ENCODE measurements around the gene ACBD4. TPM values are rescaled to one million over a fixed set of nuclear protein-coding genes. Genes with fewer than 3 reads are reported as not detected.

The ACBD4 gene
- total RNA-seq, 4 donors from 2014 or later: 6.4 to 23.2 (median 8.5) TPM

GRCh38 chr17:45177563-45177962 is 42.1 kb downstream of the ACBD4 start:
- DNase-seq (ENCODE audit: low spot score): no peak
- ATAC-seq (ENCODE audit: low FRiP score): no peak
- no peak for TF ChIP-seq CTCF (IDR thresholded peaks at IDR 0.05)

GRCh38 chr17:45184144-45184543 is 48.7 kb downstream of the ACBD4 start:
- TF ChIP-seq CTCF (IDR thresholded peaks at IDR 0.05): no peak
- ATAC-seq (ENCODE audit: low FRiP score): no peak

GRCh38 chr17:45186801-45187354 is 51.4 kb downstream of the ACBD4 start:
- no peak for ATAC-seq (ENCODE audit: low FRiP score)
- TF ChIP-seq CTCF (IDR thresholded peaks at IDR 0.05): no peak
- DNase-seq (ENCODE audit: low spot score): no peak

More at GRCh38 chr17:45184144-45184543, 48.7 kb downstream of the ACBD4 start:
- DNase-seq (ENCODE audit: low spot score): no peak

- ATAC-seq (ENCODE audit: low FRiP score) (no peak), DNase-seq (ENCODE audit: low spot score) (no peak)
- TF ChIP-seq CTCF (IDR thresholded peaks at IDR 0.05): no peak
These were observed 53.5 kb downstream of the ACBD4 start for GRCh38 chr17:45189009-45189408.

GRCh38 chr17:45190503-45191255 is 55.2 kb downstream of the ACBD4 start:
- TF ChIP-seq CTCF (IDR thresholded peaks at IDR 0.05): no peak
- ATAC-seq (ENCODE audit: low FRiP score): no peak
- no peak for DNase-seq (ENCODE audit: low spot score)

Small RNAs within 50 kb of the gene (small RNA-seq; reads per million reads assigned to genes)
- 0.52 reads per million for gene MIR6784

Other genes with a start within 250 kb of the ACBD4 start
- gene EFTUD2, start 236.2 kb upstream of the ACBD4 start, total RNA-seq: 100 to 1,000 TPM in 1 of 4 donors, 10 to 100 TPM in 3; 62.5 to 131 (median 75.0) TPM
- gene GFAP, start 220.2 kb upstream of the ACBD4 start, total RNA-seq: 1 to 10 TPM; 1.4 to 4.1 (median 2.9) TPM
- gene KIF18B, start 187.9 kb upstream of the ACBD4 start, total RNA-seq: under 1 TPM in 1 of 4 donors, not detected in 3; 0.72 TPM
- 10 to 100 TPM in 2 of 4 donors, 1 to 10 TPM in 1, not detected in 1; 9.2 to 24.2 (median 10.4) TPM for gene C1QL1, start 167.4 kb upstream of the ACBD4 start, total RNA-seq
- 10 to 100 TPM; 22.7 to 36.4 (median 25.2) TPM for gene DCAKD, start 84.1 kb upstream of the ACBD4 start, total RNA-seq
- 100 to 1,000 TPM in 1 of 4 donors, 10 to 100 TPM in 3; 57.3 to 101 (median 78.1) TPM for gene NMT1, start 74.4 kb upstream of the ACBD4 start, total RNA-seq
- 10 to 100 TPM; 35.4 to 68.4 (median 44.2) TPM for gene PLCD3, start 3.2 kb upstream of the ACBD4 start, total RNA-seq
- 10 to 100 TPM; 21.9 to 31.0 (median 24.3) TPM for gene HEXIM1, start 12.8 kb downstream of the ACBD4 start, total RNA-seq
- 1 to 10 TPM; 1.4 to 9.3 (median 3.9) TPM for gene HEXIM2, start 26.2 kb downstream of the ACBD4 start, total RNA-seq
- gene FMNL1, start 86.2 kb downstream of the ACBD4 start, total RNA-seq: 10 to 100 TPM; 19.7 to 56.4 (median 38.8) TPM
- under 1 TPM in 1 of 4 donors, not detected in 3; 0.65 TPM for gene SPATA32, start 126.4 kb downstream of the ACBD4 start, total RNA-seq
- gene MAP3K14, start 181.3 kb downstream of the ACBD4 start, total RNA-seq: 10 to 100 TPM in 2 of 4 donors, 1 to 10 TPM in 2; 5.4 to 15.9 (median 12.6) TPM

Measured in omental fat pad (tissue), 4 donors.